ENCODE measurements around the gene RNF43. TPM values are rescaled to one million over a fixed set of nuclear protein-coding genes. Genes with fewer than 3 reads are reported as not detected.

Gene RNF43
- total RNA-seq, 1 experiment from 2014 or later = 42.2 TPM

GRCh38 chr17:58402679-58403078, 14.7 kb downstream of the RNF43 start:
- no peak overlapping the region; the same call in 1 of the 2 replicates for H3K9ac ChIP-seq (ENCODE audit: low read length)
- peaks cover 97% of the 10 kb centered on the region for H3K79me2 ChIP-seq (ENCODE audit: insufficient read depth, low read length)
- TF ChIP-seq POLR2AphosphoS5 (IDR thresholded peaks at IDR 0.05; ENCODE audit: low read depth, low read length) (peak; percentile 57; the same call in 1 of the 2 replicates), RAD21 (IDR thresholded peaks at IDR 0.05; ENCODE audit: low read depth) (no peak), SP1 (IDR thresholded peaks at IDR 0.05; ENCODE audit: low read depth) (peak; percentile 84), EZH2 (IDR thresholded peaks at IDR 0.05) (no peak), YY1 (IDR thresholded peaks at IDR 0.05; ENCODE audit: extremely low read depth, insufficient replicate concordance, low read depth, low read length) (no peak), POLR2A (IDR thresholded peaks at IDR 0.05; ENCODE audit: borderline replicate concordance, extremely low read depth, insufficient read depth, insufficient read length) (no peak), MAX (IDR thresholded peaks at IDR 0.05) (peak; percentile 46; the same call in 1 of the 2 replicates), ZBTB33 (IDR thresholded peaks at IDR 0.05; ENCODE audit: extremely low read depth, insufficient replicate concordance, low read length) (no peak), CTCF (IDR thresholded peaks at IDR 0.05 in 2 of 3, conservative IDR thresholded peaks at IDR 0.05 in 1 of 3; ENCODE audit: borderline replicate concordance in 1 of 3, insufficient read depth in 1 of 3, low read depth in 2 of 3, low read length in 2 of 3) (no peak), JUND (IDR thresholded peaks at IDR 0.05) (peak; percentile 79), SRF (IDR thresholded peaks at IDR 0.05; ENCODE audit: low read depth) (no peak), SIN3A (IDR thresholded peaks at IDR 0.05; ENCODE audit: low read depth) (no peak), CBX3 (IDR thresholded peaks at IDR 0.05; ENCODE audit: low read depth) (peak; percentile 73; the same call in 1 of the 2 replicates), FOSL1 (IDR thresholded peaks at IDR 0.05; ENCODE audit: low read depth) (peak; percentile 66), ZNF274 (IDR thresholded peaks at IDR 0.05; ENCODE audit: low read depth, low read length) (no peak), EZH2phosphoT487 (IDR thresholded peaks at IDR 0.05; ENCODE audit: borderline replicate concordance) (no peak), EGR1 (IDR thresholded peaks at IDR 0.05; ENCODE audit: low read depth) (no peak), CEBPB (IDR thresholded peaks at IDR 0.05; ENCODE audit: low read depth) (peak; percentile 76; the same call in 1 of the 2 replicates), ATF3 (IDR thresholded peaks at IDR 0.05) (peak; percentile 86), TCF7L2 (IDR thresholded peaks at IDR 0.05; ENCODE audit: borderline replicate concordance, extremely low read depth, insufficient read depth, insufficient read length) (no peak), REST (IDR thresholded peaks at IDR 0.05; ENCODE audit: low read depth) (no peak)

More at GRCh38 chr17:58402679-58403078, 14.7 kb downstream of the RNF43 start:
- no peaks in the 10 kb centered on the region for H4K20me1 ChIP-seq (ENCODE audit: insufficient read depth)
- peaks cover 89 to 97% of the 10 kb centered on the region in 2 experiments for H3K4me1 ChIP-seq (ENCODE audit: control insufficient read depth in 1 of 2, insufficient read depth in 2 of 2, low read length in 2 of 2)
- peak; percentile 66 for DNase-seq (ENCODE audit: low read depth, low spot score)
- no peak overlapping the region for H2AFZ ChIP-seq (ENCODE audit: low read depth, low read length, poor library complexity, severe bottlenecking)
- no peak overlapping the region; a peak in 1 of 4 replicates for H3K4me3 ChIP-seq (replicated peaks in 1 of 2; ENCODE audit: low read depth in 1 of 2, low read length in 2 of 2)
- CTCF ChIA-PET = no interaction called here
- no peaks in the 10 kb centered on the region for H3K36me3 ChIP-seq (ENCODE audit: control insufficient read depth in 1 of 2, insufficient read depth in 2 of 2, low read length in 2 of 2)
- BruUV-seq (replicated peaks) = no TSS peak
- POLR2A ChIA-PET = interaction anchor here (3.8 kb wide), 1 partner anchor 15 kb away, joined by 16 read pairs; the partner anchor contains the start of gene RNF43
- peak overlapping the region; percentile 66 for H3K27ac ChIP-seq (ENCODE audit: low read depth, low read length)
- no peaks in the 10 kb centered on the region for H3K27me3 ChIP-seq (ENCODE audit: insufficient read depth, low read length)
- peak; percentile 51 for ATAC-seq
- RAD21 ChIA-PET (ENCODE audit: low non-redundant PET in 1 of 2, low total read pairs in 2 of 2, uncharacterized antibody in 2 of 2, unreplicated experiment in 2 of 2) = no interaction called here
- H3K9me2 ChIP-seq (ENCODE audit: insufficient read depth) = no peaks in the 10 kb centered on the region
- peak overlapping the region; percentile 59 for H3K4me2 ChIP-seq (ENCODE audit: low read length)
- intact Hi-C loops (cut with micrococcal nuclease) = no loop called here
- H3K9me3 ChIP-seq (ENCODE audit: control insufficient read depth in 1 of 2, insufficient read depth in 1 of 2, low read depth in 1 of 2, low read length in 2 of 2) = no peaks in the 10 kb centered on the region
